Measurements from ENCODE around the gene SEPTIN12. TPM values are rescaled to one million over a fixed set of nuclear protein-coding genes. Genes with fewer than 3 reads are reported as not detected.

The SEPTIN12 gene
- total RNA-seq, 4 donors from 2014 or later = not detected

DNA sequence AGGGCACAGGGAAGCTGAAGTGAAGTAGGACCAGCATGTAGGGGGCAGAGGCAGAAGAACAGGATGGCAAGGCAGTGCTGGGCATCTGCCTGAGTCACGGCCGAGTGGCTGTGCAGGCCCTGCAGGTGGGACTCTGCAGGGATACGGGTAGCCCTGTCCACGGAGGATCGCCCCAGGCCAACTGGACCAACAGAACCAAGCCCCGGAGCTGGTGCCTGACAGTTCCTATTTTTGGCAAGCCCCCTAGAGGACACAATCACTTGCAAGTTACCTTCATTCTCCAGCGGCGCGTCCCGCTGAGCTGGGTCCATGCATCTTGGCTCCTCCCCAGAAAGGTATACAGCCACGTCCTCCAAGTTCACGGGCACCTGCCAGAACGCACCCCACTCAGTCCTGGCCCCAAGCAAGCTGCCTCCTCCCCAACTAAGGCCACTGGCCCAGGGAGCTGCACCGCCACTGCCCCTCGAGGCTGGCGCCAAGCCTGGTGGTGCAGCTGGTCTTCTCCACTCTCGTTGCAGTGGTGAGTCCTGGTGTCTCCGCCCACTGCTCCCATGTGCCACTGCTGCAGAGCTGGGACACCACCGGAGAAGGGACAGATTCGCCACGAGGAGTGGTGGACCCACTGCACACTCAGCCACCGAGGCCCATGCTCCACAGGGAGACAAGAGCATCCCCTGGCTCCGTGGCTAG is 27.8 kb downstream of the SEPTIN12 start:
- WGBS, 2 donors = 80 to 86% methylated on average over 1 to 4 of the region's 23 CpGs

DNA sequence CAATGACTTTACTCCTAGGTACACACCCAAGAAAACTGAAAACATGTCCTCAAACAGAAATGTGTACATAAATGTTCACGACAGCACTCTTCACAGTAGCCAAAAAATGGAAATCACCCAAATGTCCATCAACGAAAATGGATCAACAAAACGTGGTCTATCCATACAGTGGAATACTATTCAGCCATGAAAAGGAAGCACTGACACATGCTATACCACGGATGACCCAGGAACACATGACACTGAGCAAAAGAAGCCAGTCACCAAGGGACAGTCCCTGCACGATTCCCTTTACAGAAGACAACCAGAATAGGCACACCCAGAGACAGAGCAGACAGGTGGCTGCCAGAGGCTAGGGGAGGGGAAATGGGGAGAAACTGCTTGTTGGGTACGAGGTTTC is 32.5 kb downstream of the SEPTIN12 start:
- TF ChIP-seq POLR2A (IDR thresholded peaks at IDR 0.05) = no peak
- TF ChIP-seq CTCF (IDR thresholded peaks at IDR 0.05) = no peak
- no peak for DNase-seq
- peaks cover 29 to 100% (median 55%) of the 10 kb centered on the region in 3 donors for H3K36me3 ChIP-seq
- intact Hi-C loops (cut with DNase I) = no loop called here
- WGBS, 2 donors = 93 to 94% methylated on average over 6 of the region's 6 CpGs
- no peaks in the 10 kb centered on the region for H3K27me3 ChIP-seq
- no peak overlapping the region for H3K27ac ChIP-seq
- H3K9me3 ChIP-seq = peaks cover 0 to 6% (median 0%) of the 10 kb centered on the region in 3 donors
- no peak overlapping the region for H3K4me3 ChIP-seq
- H3K4me1 ChIP-seq = no peaks in the 10 kb centered on the region

More for the DNA sequence above, 27.8 kb downstream of the SEPTIN12 start:
- Histone ChIP-seq H3K4me1 (peaks cover under 1 to 29% (median 2%) of the 10 kb centered on the region in 3 donors), H3K9me3 (no peaks in the 10 kb centered on the region), H3K27ac (no peak overlapping the region), H3K36me3 (peaks cover 31 to 99% (median 34%) of the 10 kb centered on the region in 3 donors), H3K27me3 (no peaks in the 10 kb centered on the region), H3K4me3 (no peak overlapping the region)
- intact Hi-C loops (cut with DNase I) = no loop called here
- no peak for DNase-seq
- TF ChIP-seq CTCF (IDR thresholded peaks at IDR 0.05) (no peak), POLR2A (IDR thresholded peaks at IDR 0.05) (no peak)

DNA sequence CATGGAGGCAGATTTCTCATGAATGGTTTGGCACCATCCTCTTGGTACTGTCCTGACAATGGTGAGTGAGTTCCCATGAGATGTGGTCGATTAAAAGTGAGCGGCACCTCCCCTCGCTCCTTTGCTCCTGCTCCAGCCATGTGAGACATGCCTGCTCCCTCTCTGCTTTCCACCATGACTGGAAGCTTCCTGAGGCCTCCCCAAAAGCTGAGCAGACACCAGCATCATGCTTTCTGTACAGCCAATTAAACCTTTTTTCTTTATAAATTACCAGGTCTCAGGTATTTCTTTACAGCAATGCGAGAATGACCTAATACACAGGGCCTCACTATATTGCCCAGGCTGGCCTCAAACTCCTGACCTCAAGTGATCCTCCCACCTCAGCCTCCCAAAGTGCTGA is 33.3 kb downstream of the SEPTIN12 start:
- TF ChIP-seq CTCF (IDR thresholded peaks at IDR 0.05) (no peak), POLR2A (IDR thresholded peaks at IDR 0.05) (no peak)
- DNase-seq = no peak
- H3K27ac ChIP-seq = no peak overlapping the region
- H3K4me1 ChIP-seq = no peaks in the 10 kb centered on the region
- intact Hi-C loops (cut with DNase I) = no loop called here
- no peak overlapping the region for H3K4me3 ChIP-seq
- peaks cover 21 to 100% (median 49%) of the 10 kb centered on the region in 3 donors for H3K36me3 ChIP-seq
- H3K9me3 ChIP-seq = peaks cover 0 to 6% (median 0%) of the 10 kb centered on the region in 3 donors
- no peaks in the 10 kb centered on the region for H3K27me3 ChIP-seq
- WGBS, 2 donors = 94 to 98% methylated on average over 4 of the region's 4 CpGs

- Histone ChIP-seq H3K36me3 (peaks cover 17 to 100% (median 46%) of the 10 kb centered on the region in 3 donors), H3K27me3 (no peaks in the 10 kb centered on the region), H3K9me3 (peaks cover 0 to 6% (median 0%) of the 10 kb centered on the region in 3 donors), H3K27ac (no peak overlapping the region), H3K4me3 (no peak overlapping the region), H3K4me1 (no peaks in the 10 kb centered on the region)
- intact Hi-C loops (cut with DNase I) = no loop called here
- DNase-seq = no peak
- WGBS, 2 donors = 92% methylated on average over 10 to 11 of the region's 11 CpGs
- TF ChIP-seq CTCF (IDR thresholded peaks at IDR 0.05) (no peak), POLR2A (IDR thresholded peaks at IDR 0.05) (no peak)
Measured at GRCh38 chr16:4753227-4753626, 34.9 kb downstream of the SEPTIN12 start.

DNA sequence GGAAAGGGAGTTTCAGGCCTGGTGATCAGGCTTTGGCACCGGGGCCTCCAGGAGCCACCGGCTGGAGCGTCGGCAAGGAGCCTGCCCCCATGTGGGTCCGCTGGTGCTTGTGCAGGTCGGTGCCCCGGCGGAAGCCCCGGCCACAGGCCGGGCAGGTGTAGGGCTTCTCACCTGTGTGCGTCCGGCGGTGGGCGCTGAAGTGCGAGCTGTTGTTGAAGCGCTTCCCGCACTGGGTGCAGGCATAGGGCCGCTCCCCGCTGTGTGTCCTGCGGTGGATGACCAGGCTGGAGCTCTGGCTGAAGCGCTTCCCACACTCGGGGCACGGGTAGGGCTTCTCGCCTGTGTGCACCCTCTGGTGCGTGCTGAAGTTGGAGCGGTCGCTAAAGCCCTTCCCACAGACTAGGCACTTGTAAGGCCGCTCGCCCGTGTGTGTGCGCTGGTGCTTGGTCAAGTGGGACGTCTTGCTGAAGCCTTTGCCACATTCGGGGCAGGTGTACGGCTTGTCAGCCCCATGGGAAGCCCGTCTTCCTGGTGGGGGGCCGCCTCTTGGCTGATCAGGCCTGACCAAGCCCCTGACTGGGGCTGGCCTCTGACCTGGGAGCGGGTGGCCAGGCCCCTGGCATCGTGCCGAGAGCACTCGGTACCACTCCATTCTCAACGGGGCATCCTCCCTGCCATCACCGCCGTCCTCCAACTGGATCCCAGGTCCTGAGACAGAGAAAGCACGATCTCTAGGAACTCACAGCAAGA is 35.6 kb downstream of the SEPTIN12 start:
- TF ChIP-seq POLR2A (IDR thresholded peaks at IDR 0.05) = no peak
- TF ChIP-seq CTCF (IDR thresholded peaks at IDR 0.05) = no peak
- Histone ChIP-seq H3K36me3 (peaks cover 12 to 93% (median 46%) of the 10 kb centered on the region in 3 donors), H3K4me1 (peaks cover 0 to 4% (median 0%) of the 10 kb centered on the region in 3 donors), H3K9me3 (peaks cover 0 to 6% (median 0%) of the 10 kb centered on the region in 3 donors), H3K27ac (no peak overlapping the region), H3K4me3 (no peak overlapping the region), H3K27me3 (no peaks in the 10 kb centered on the region)
- 91 to 100% methylated on average over 2 to 16 of the region's 44 CpGs for WGBS, 2 donors
- intact Hi-C loops (cut with DNase I) = no loop called here
- DNase-seq = no peak

All from esophagus squamous epithelium (tissue), 5 donors.